IPS-18c (cell line): ENCODE results near the gene TBC1D12.

ENCODE experiments used
- H3K4me3 ChIP-seq: 2 replicates; pipeline ENCODE4 v1.7.0; 2013; ENCODE audit warnings: low read depth, mild to moderate bottlenecking, low read length, moderate library complexity; ENCODE audit not compliant: insufficient read depth
- H3K9me3 ChIP-seq: one replicate; pipeline ENCODE4 v1.6.1; 2013; ENCODE audit warnings: mild to moderate bottlenecking, low read length, moderate library complexity; ENCODE audit not compliant: control insufficient read depth, insufficient read depth

The TBC1D12 gene

GRCh38 chr10:94398762-94399161 lies 3.6 kb upstream of the TBC1D12 start:
- Histone ChIP-seq H3K9me3 (peaks cover 2% of the 10 kb centered on the region), H3K4me3 (no peak overlapping the region)

- H3K4me3 ChIP-seq, result peak overlapping the region; percentile 93
- H3K9me3 ChIP-seq, result peaks cover 2% of the 10 kb centered on the region
Measured at GRCh38 chr10:94402843-94403379, 570 bp downstream of the TBC1D12 start.

GRCh38 chr10:94403380-94404213 lies 1.3 kb downstream of the TBC1D12 start:
- H3K4me3 ChIP-seq, result peak overlapping the region; percentile 93
- H3K9me3 ChIP-seq, result peaks cover 2% of the 10 kb centered on the region

- Histone ChIP-seq H3K9me3 (peaks cover 2% of the 10 kb centered on the region), H3K4me3 (no peak overlapping the region)
Measured at GRCh38 chr10:94405406-94405805, 3.1 kb downstream of the TBC1D12 start.

GRCh38 chr10:94407668-94408067 lies 5.3 kb downstream of the TBC1D12 start:
- Histone ChIP-seq H3K9me3 (peaks cover 2% of the 10 kb centered on the region), H3K4me3 (no peak overlapping the region)

- Histone ChIP-seq H3K9me3 (no peaks in the 10 kb centered on the region), H3K4me3 (no peak overlapping the region)
Measured at GRCh38 chr10:94409021-94409657, 6.8 kb downstream of the TBC1D12 start.

GRCh38 chr10:94411304-94411703 lies 9.0 kb downstream of the TBC1D12 start:
- Histone ChIP-seq H3K9me3 (no peaks in the 10 kb centered on the region), H3K4me3 (no peak overlapping the region)

- H3K4me3 ChIP-seq, result no peak overlapping the region
- no peaks in the 10 kb centered on the region for H3K9me3 ChIP-seq
Measured at GRCh38 chr10:94412449-94412848, 10.1 kb downstream of the TBC1D12 start.

- Histone ChIP-seq H3K4me3 (no peak overlapping the region), H3K9me3 (no peaks in the 10 kb centered on the region)
Measured at GRCh38 chr10:94413361-94413760, 11.0 kb downstream of the TBC1D12 start.

- H3K9me3 ChIP-seq, result no peaks in the 10 kb centered on the region
Measured at GRCh38 chr10:94416896-94417295, 14.6 kb downstream of the TBC1D12 start.

GRCh38 chr10:94417321-94417720 lies 15.0 kb downstream of the TBC1D12 start:
- Histone ChIP-seq H3K9me3 (no peaks in the 10 kb centered on the region), H3K4me3 (no peak overlapping the region)

More at GRCh38 chr10:94416896-94417295, 14.6 kb downstream of the TBC1D12 start:
- H3K4me3 ChIP-seq, result no peak overlapping the region

- Histone ChIP-seq H3K9me3 (no peaks in the 10 kb centered on the region), H3K4me3 (no peak overlapping the region)
Measured at GRCh38 chr10:94420516-94420915, 18.2 kb downstream of the TBC1D12 start.

GRCh38 chr10:94420998-94421528 lies 18.7 kb downstream of the TBC1D12 start:
- Histone ChIP-seq H3K9me3 (no peaks in the 10 kb centered on the region), H3K4me3 (no peak overlapping the region)

GRCh38 chr10:94423627-94424026 lies 21.3 kb downstream of the TBC1D12 start:
- no peak overlapping the region for H3K4me3 ChIP-seq
- H3K9me3 ChIP-seq, result no peaks in the 10 kb centered on the region

- Histone ChIP-seq H3K9me3 (no peaks in the 10 kb centered on the region), H3K4me3 (no peak overlapping the region)
Measured at GRCh38 chr10:94424714-94425337, 22.5 kb downstream of the TBC1D12 start.

- Histone ChIP-seq H3K9me3 (no peaks in the 10 kb centered on the region), H3K4me3 (no peak overlapping the region)
Measured at GRCh38 chr10:94425942-94426341, 23.6 kb downstream of the TBC1D12 start.

GRCh38 chr10:94427166-94427565 lies 24.8 kb downstream of the TBC1D12 start:
- H3K4me3 ChIP-seq, result no peak overlapping the region
- no peaks in the 10 kb centered on the region for H3K9me3 ChIP-seq
